H9 (cell line): ENCODE results near the gene MARCHF3. TPM values are rescaled to one million over a fixed set of nuclear protein-coding genes. Genes with fewer than 3 reads are reported as not detected.
A peak's percentile ranks its signal among the peaks of the same experiment; 100 is the strongest.

Experiments
- DNase-seq: peaks from one replicate; pipeline ENCODE4 v3.0.0-alpha.2; 2017
- H2AFZ ChIP-seq: one replicate; pipeline ENCODE4 v1.6.1; 2013; ENCODE audit warnings: mild to moderate bottlenecking, low read length, control low read depth, moderate library complexity
- H2AK5ac ChIP-seq: 2 replicates; pipeline ENCODE4 v1.6.1; 2013; ENCODE audit warnings: low read length, control low read depth, mixed read lengths; ENCODE audit not compliant: insufficient read length
- H2BK120ac ChIP-seq: one replicate; pipeline ENCODE4 v1.6.1; 2013; ENCODE audit warnings: low read depth, mild to moderate bottlenecking, low read length, control low read depth, inconsistent platforms; ENCODE audit not compliant: poor library complexity, severe bottlenecking
- H2BK12ac ChIP-seq: 2 replicates; pipeline ENCODE4 v1.6.1; 2013; ENCODE audit warnings: low read length, control low read depth, mixed read lengths, low read depth; ENCODE audit not compliant: insufficient read length
- H2BK15ac ChIP-seq: 2 replicates; pipeline ENCODE4 v1.6.1; 2013; ENCODE audit warnings: low read depth, low read length, control low read depth
- H2BK20ac ChIP-seq: one replicate; pipeline ENCODE4 v1.6.1; 2013; ENCODE audit warnings: low read depth, mild to moderate bottlenecking, low read length, control low read depth, inconsistent platforms; ENCODE audit not compliant: poor library complexity, severe bottlenecking
- H2BK5ac ChIP-seq: 2 replicates; pipeline ENCODE4 v1.6.1; 2013; ENCODE audit warnings: low read length, control low read depth, mixed read lengths; ENCODE audit not compliant: insufficient read length
- H3K14ac ChIP-seq: 2 replicates; pipeline ENCODE4 v1.6.1; 2013; ENCODE audit warnings: low read length, control low read depth; ENCODE audit not compliant: insufficient read depth
- H3K18ac ChIP-seq: 2 replicates; pipeline ENCODE4 v1.6.1; 2013; ENCODE audit warnings: low read depth, mild to moderate bottlenecking, mixed read lengths, low read length, control low read depth; ENCODE audit not compliant: insufficient read length
- H3K23ac ChIP-seq: 2 replicates; pipeline ENCODE4 v1.6.1; 2013; ENCODE audit warnings: low read length, control low read depth, mixed read lengths, low read depth; ENCODE audit not compliant: insufficient read length
- H3K23me2 ChIP-seq: 2 replicates; pipeline ENCODE4 v1.6.1; 2013; ENCODE audit warnings: low read depth, mild to moderate bottlenecking, mixed read lengths, low read length, control low read depth; ENCODE audit not compliant: insufficient read length, poor library complexity, severe bottlenecking
- H3K27ac ChIP-seq: 2 replicates; pipeline ENCODE4 v1.5.1; 2013; ENCODE audit warnings: low read length, control low read depth, mixed read lengths, low read depth; ENCODE audit not compliant: insufficient read length
- H3K27me3 ChIP-seq: 2 replicates; pipeline ENCODE4 v1.6.1; 2013; ENCODE audit warnings: low read length, control low read depth, inconsistent platforms; ENCODE audit not compliant: insufficient read depth
- H3K4ac ChIP-seq: 2 replicates; pipeline ENCODE4 v1.6.1; 2013; ENCODE audit warnings: low read depth, mild to moderate bottlenecking, control low read depth, inconsistent platforms, low read length, moderate library complexity
- H3K4me1 ChIP-seq: 2 replicates; pipeline ENCODE4 v1.6.1; 2013; ENCODE audit warnings: low read length, control low read depth, inconsistent platforms; ENCODE audit not compliant: insufficient read depth
- H3K4me2 ChIP-seq: 2 replicates; pipeline ENCODE4 v1.6.1; 2013; ENCODE audit warnings: low read length, control low read depth, mixed read lengths; ENCODE audit not compliant: insufficient read length, insufficient read depth
- H3K56ac ChIP-seq: 2 replicates; pipeline ENCODE4 v1.6.1; 2013; ENCODE audit warnings: low read depth, mild to moderate bottlenecking, mixed read lengths, low read length, control low read depth; ENCODE audit not compliant: insufficient read length
- H3K79me1 ChIP-seq: 2 replicates; pipeline ENCODE4 v1.6.1; 2013; ENCODE audit warnings: low read depth, mild to moderate bottlenecking, moderate library complexity, low read length, control low read depth, inconsistent platforms; ENCODE audit not compliant: insufficient read depth, poor library complexity, severe bottlenecking
- H3K79me2 ChIP-seq: 2 replicates; pipeline ENCODE4 v1.6.1; 2013; ENCODE audit warnings: low read length, control low read depth, inconsistent platforms; ENCODE audit not compliant: insufficient read depth
- H3K9ac ChIP-seq: 2 replicates; pipeline ENCODE4 v1.6.1; 2013; ENCODE audit warnings: low read length, control low read depth, mixed read lengths; ENCODE audit not compliant: insufficient read length; ENCODE audit errors: extremely low read depth
- H3K9me3 ChIP-seq: one replicate; pipeline ENCODE4 v1.6.1; 2013; ENCODE audit warnings: low read depth, low read length, inconsistent platforms; ENCODE audit not compliant: control insufficient read depth
- H3T11ph ChIP-seq: one replicate; pipeline ENCODE4 v1.6.1; 2013; ENCODE audit warnings: mild to moderate bottlenecking, low read length, control low read depth, inconsistent platforms
- H4K20me1 ChIP-seq: one replicate; pipeline ENCODE4 v1.6.1; 2013; ENCODE audit not compliant: control insufficient read depth, insufficient read length, insufficient read depth
- H4K5ac ChIP-seq: 2 replicates; pipeline ENCODE4 v1.6.1; 2013; ENCODE audit warnings: low read depth, mild to moderate bottlenecking, mixed read lengths, low read length, control low read depth; ENCODE audit not compliant: insufficient read length
- H4K8ac ChIP-seq: replicated peaks from 2 replicates; pipeline ENCODE4 v1.6.1; 2013; ENCODE audit warnings: low read length, control low read depth, mixed read lengths, low read depth; ENCODE audit not compliant: insufficient read length
- H4K91ac ChIP-seq: 2 replicates; pipeline ENCODE4 v1.6.1; 2013; ENCODE audit warnings: low read depth, mild to moderate bottlenecking, moderate library complexity, mixed read lengths, low read length, control low read depth; ENCODE audit not compliant: insufficient read length
- H3K27ac Mint-ChIP-seq, 3 experiments: 2 replicates in 2 of 3; 3 replicates in 1 of 3; pipeline ENCODE4 v1.8.0; 2020 to 2021; ENCODE audit warnings: mixed read lengths in 3 of 3, mild to moderate bottlenecking in 1 of 3, moderate library complexity in 1 of 3
- H3K27me3 Mint-ChIP-seq: 2 replicates; pipeline ENCODE4 v1.8.0; 2021; ENCODE audit warnings: low read depth, mild to moderate bottlenecking, moderate library complexity, mixed read lengths
- H3K36me3 Mint-ChIP-seq, 3 experiments: 2 replicates in 2 of 3; 3 replicates in 1 of 3; pipeline ENCODE4 v1.8.0; 2020 to 2021; ENCODE audit warnings: low read depth in 3 of 3, mixed read lengths in 3 of 3; ENCODE audit not compliant: insufficient read depth in 1 of 3
- H3K4me1 Mint-ChIP-seq, 2 experiments: 2 replicates each; pipeline ENCODE4 v1.8.0; 2020; ENCODE audit warnings: mixed read lengths in 2 of 2
- H3K4me3 Mint-ChIP-seq, 2 experiments: 2 replicates in 1 of 2; 3 replicates in 1 of 2; pipeline ENCODE4 v1.8.0; 2020 to 2021; ENCODE audit warnings: mild to moderate bottlenecking in 2 of 2, mixed read lengths in 2 of 2, moderate library complexity in 1 of 2
- H3K9me3 Mint-ChIP-seq, 2 experiments: 2 replicates in 1 of 2; 3 replicates in 1 of 2; pipeline ENCODE4 v1.8.0; 2020; ENCODE audit warnings: mild to moderate bottlenecking in 2 of 2, mixed read lengths in 2 of 2, moderate library complexity in 1 of 2
- CTCF ChIP-seq: fragments of 200-600 bp; sonication (generic); conservative IDR thresholded peaks from 3 replicates; pipeline ENCODE4 v1.8.0; 2021; ENCODE audit warnings: antibody characterized with exemption, mild to moderate bottlenecking
- WGBS: extraction: QIAGEN DNeasy Blood & Tissue Kit; methylation state at CpG from one replicate; pipeline ENCODE4 v1.1.7; 2013; ENCODE audit warnings: missing lambda C conversion rate, low lambda C conversion rate, mixed read lengths; ENCODE audit not compliant: insufficient read length; ENCODE audit errors: extremely low coverage; 5-methylcytosine and 5-hydroxymethylcytosine counted together
- total RNA-seq: library from RNA; stranded (reverse); gene quantifications from 2 replicates; pipeline ENCODE4 v1.2.1, GENCODE V29; 2021

MARCHF3 gene
- total RNA-seq, 1 experiment from 2014 or later: 17.7 TPM

- no peak overlapping the region for H3K4ac ChIP-seq
- H4K8ac ChIP-seq: no peak overlapping the region
- no peak for TF ChIP-seq CTCF
- no peak overlapping the region for H2BK12ac ChIP-seq
- Mint-ChIP-seq H3K27me3 (no peaks in the 10 kb centered on the region), H3K4me1 (peaks cover 4% of the 10 kb centered on the region in 2 experiments; a peak in 3 of 4 replicates), H3K27ac (peak overlapping the region in 1 of 3 experiments; percentile 43; a peak in 1 of 7 replicates), H3K9me3 (no peaks in the 10 kb centered on the region), H3K4me3 (no peak overlapping the region), H3K36me3 (no peaks in the 10 kb centered on the region)
- no peak for DNase-seq
- no peak overlapping the region for H3K14ac ChIP-seq
- no peaks in the 10 kb centered on the region for H3K79me2 ChIP-seq
- no peak overlapping the region for H2BK20ac ChIP-seq
- no peak overlapping the region for H2AFZ ChIP-seq
- H4K5ac ChIP-seq: no peak overlapping the region
- H3K79me1 ChIP-seq: peaks cover 3% of the 10 kb centered on the region
- H3K27ac ChIP-seq: no peak overlapping the region
- no peaks in the 10 kb centered on the region for H3K23me2 ChIP-seq
- H4K20me1 ChIP-seq: no peaks in the 10 kb centered on the region
- no peak overlapping the region for H3K4me2 ChIP-seq
- no peak overlapping the region for H3K23ac ChIP-seq
- no peaks in the 10 kb centered on the region for H3K4me1 ChIP-seq
- no peak overlapping the region for H2BK5ac ChIP-seq
- no peak overlapping the region for H3K9ac ChIP-seq
- no peak overlapping the region for H3K18ac ChIP-seq
- no peak overlapping the region for H3T11ph ChIP-seq
- no CpG with 5 or more reads among the region's 1 CpG for WGBS
- no peak overlapping the region for H2BK120ac ChIP-seq
- no peaks in the 10 kb centered on the region for H3K27me3 ChIP-seq
- H3K56ac ChIP-seq: no peak overlapping the region
- H4K91ac ChIP-seq: no peak overlapping the region
- H2BK15ac ChIP-seq: no peak overlapping the region
- no peak overlapping the region for H2AK5ac ChIP-seq
- no peaks in the 10 kb centered on the region for H3K9me3 ChIP-seq
Measured at GRCh38 chr5:127009784-127010183, 20.6 kb downstream of the MARCHF3 start.
